GM12864 (cell line): ENCODE data around the gene FBXO34.

Source experiments
- DNase-seq: peaks from one replicate; pipeline ENCODE4 v3.0.0-alpha.2; 2011; ENCODE audit warnings: low read depth
- H3K4me3 ChIP-seq: 2 replicates; pipeline ENCODE4 v1.5.1; 2011; ENCODE audit warnings: mild to moderate bottlenecking, low read depth, low read length, control low read depth
- TF ChIP-seq, protein P1 (sequence below): IDR thresholded peaks from 2 replicates; pipeline ENCODE4 v1.5.1; 2011; ENCODE audit warnings: low read depth, mild to moderate bottlenecking, moderate library complexity, low read length, control low read depth, inconsistent platforms; ENCODE audit errors: missing control alignments

The FBXO34 gene

DNA sequence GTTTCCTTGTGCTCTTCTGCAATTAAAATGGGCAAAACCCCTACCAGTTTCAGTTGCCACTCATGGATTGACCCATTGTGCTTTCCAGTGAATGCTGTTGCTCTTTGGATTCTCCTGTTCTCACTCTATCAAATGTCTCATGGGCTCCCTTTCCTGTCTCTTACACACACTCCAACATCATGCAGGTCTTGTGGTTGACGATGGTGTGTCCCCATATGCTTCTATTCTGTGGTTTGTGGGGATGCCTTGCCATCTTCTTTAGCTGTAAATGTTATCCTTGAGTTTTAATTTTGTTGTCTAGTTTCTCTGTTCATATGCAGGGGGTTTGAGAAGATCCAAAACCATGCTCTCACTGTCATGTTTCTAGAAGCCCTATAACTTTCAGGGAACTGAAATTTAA lies 31.9 kb upstream of the FBXO34 start:
- TF ChIP-seq, protein P1, sequence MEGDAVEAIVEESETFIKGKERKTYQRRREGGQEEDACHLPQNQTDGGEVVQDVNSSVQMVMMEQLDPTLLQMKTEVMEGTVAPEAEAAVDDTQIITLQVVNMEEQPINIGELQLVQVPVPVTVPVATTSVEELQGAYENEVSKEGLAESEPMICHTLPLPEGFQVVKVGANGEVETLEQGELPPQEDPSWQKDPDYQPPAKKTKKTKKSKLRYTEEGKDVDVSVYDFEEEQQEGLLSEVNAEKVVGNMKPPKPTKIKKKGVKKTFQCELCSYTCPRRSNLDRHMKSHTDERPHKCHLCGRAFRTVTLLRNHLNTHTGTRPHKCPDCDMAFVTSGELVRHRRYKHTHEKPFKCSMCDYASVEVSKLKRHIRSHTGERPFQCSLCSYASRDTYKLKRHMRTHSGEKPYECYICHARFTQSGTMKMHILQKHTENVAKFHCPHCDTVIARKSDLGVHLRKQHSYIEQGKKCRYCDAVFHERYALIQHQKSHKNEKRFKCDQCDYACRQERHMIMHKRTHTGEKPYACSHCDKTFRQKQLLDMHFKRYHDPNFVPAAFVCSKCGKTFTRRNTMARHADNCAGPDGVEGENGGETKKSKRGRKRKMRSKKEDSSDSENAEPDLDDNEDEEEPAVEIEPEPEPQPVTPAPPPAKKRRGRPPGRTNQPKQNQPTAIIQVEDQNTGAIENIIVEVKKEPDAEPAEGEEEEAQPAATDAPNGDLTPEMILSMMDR = no peak
- DNase-seq = no peak
- no peak overlapping the region for H3K4me3 ChIP-seq

DNA sequence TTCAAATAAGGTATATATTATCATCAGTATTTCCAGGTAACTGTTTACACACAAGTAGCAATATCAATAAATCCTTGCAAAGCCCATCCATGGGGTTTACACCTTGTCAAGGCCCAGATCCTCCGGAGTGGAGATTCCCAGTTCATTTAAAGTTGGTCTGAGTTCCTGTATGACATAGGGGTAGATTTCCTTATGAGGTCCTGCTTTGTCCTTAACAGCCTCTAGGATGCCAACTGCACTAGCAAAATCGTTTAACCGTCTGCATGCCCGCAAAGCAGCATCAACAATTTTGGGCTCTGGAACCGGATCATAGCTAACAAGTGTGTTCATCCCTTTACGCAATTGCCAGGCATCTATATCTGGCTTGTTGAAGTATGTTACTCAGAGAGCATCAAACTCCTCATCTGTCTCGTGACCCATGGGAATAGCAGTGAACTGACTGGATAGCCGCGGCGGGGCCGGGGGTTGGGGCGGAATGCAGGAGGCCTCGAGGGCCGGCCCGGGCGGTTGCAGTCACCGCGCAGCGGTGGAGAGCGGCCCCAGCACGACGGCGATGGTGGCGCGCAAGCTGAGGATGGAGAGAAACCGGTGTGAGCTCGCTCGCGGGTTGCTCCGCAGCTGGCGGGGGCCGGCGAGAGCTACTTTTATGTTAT lies 30.6 kb upstream of the FBXO34 start:
- DNase-seq = no peak
- H3K4me3 ChIP-seq = no peak overlapping the region
- TF ChIP-seq, protein P1 = no peak

DNA sequence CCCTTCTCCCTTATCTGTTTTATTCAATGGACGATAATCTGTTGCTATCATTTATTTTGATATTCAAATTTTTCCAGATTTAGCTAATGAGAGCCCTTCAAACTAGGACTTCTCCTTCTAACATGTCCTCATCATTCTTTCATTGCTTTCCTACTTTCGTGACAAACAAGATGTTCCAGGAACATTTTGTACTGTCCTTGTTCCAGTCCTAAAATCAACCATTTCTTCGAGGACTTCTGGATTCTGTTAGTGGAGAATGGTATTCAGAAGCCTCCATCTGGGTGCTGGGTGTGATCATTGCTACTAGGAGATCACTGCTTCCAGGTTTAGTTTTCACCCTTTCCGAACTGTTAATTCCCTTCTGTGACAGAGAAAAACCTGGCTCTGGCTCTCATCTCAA lies 29.5 kb upstream of the FBXO34 start:
- H3K4me3 ChIP-seq = no peak overlapping the region
- TF ChIP-seq, protein P1 = no peak
- DNase-seq = no peak

DNA sequence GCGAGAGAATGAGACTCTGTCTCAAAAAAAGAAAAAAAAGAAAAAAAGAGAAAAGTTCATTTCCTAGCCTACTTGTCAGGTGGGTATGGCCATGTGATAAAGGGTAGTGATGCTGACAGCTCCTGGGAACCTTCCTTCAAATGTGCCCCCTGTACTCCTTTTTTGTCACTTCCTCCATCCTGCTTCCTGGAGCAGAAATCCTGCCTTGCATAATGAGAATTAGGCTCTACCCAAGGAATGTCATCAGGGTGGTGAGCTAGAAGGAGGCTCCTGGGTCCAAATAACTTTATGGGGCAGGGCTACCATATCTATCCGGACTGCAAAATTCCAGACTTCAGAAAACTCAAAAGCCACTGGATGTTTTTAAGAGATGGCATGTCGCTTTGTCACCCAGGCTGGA lies 27.8 kb upstream of the FBXO34 start:
- TF ChIP-seq, protein P1 = no peak
- H3K4me3 ChIP-seq = no peak overlapping the region
- DNase-seq = no peak

DNA sequence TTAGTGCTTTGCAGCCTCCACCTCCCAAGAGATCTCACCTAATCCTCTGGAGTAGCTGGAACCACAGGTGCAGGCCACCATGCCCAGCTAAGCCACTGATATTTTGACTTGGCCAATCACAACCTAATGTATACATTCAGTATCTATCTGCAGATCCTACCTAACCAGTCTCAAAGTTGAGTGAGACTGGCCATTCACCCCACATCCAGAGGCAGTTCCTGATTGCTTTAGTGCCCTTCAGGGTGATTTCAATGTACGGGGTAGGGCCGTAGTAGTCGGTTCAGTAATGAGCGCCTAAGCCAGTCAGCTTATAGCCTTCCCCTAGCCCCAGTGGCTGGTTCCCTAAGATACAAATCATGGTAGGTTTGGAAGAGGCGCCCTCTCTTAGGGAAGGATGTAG lies 27.4 kb upstream of the FBXO34 start:
- TF ChIP-seq, protein P1 = no peak
- H3K4me3 ChIP-seq = no peak overlapping the region
- no peak for DNase-seq

DNA sequence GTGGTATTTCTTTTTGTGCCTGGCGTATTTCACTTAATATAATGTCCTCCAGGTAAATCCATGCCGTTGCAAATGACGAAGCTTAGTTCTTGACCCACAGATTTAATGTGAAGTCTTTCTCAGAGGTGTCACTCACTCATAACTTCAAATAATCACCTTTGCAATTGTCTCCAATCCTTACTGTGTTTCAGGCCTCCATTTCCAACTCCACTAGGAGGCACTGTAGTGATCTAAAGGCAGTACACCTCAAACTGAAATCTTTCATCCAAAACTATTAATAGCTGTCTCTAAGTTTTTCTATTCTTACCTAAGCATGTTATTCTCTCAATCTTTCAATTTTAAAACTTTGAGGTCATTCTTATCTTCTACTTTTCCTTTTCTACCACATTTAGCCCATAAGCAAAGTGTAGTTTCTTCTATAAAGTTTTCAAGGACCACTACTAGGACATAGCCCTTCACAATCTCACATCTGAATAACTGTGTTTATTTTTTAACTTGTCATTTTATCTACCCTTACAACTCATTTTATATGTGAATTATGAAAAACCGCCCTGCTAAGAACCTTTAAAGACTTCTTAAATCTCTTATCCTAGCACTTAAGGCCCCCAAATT lies 25.5 kb upstream of the FBXO34 start:
- TF ChIP-seq, protein P1 = peak; percentile 70
- DNase-seq = no peak
- no peak overlapping the region for H3K4me3 ChIP-seq

DNA sequence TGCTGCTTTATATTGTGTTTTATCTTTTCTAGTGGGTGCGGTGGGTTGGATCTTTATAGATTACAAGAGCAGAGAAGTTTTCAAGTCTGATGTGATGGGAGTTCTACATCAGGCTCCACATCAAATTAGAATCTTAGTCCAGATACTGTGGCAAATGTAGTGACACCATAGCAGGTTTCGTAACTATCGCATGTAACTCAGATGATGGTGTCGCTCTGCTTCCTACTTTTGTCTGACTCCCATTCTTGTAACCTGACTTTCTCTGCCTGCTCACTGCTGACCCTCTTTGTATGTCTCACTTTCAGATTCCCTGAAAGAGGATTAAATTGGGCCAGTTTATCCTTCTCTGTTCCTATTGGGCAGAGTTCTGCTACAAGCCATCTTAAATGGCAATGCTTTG lies 22.8 kb upstream of the FBXO34 start:
- TF ChIP-seq, protein P1 = no peak
- H3K4me3 ChIP-seq = no peak overlapping the region
- DNase-seq = no peak
